Panc1 (cell line): ENCODE results near the gene HSD17B11. TPM values are rescaled to one million over a fixed set of nuclear protein-coding genes. Genes with fewer than 3 reads are reported as not detected.
"Not testable (repeated sequence)": the region's sequence is repeated elsewhere in the genome, so short reads cannot be mapped to it uniquely, and the experiment has no call there.

Source experiments
- ATAC-seq: fragments of 200-7000 bp; cut with Tn5 transposase; 2 replicates; pipeline ENCODE4 v1.9.1; 2020; ENCODE audit warnings: mild to moderate bottlenecking, moderate library complexity
- BruUV-seq: library from RNA; stranded (reverse); fragments of 400-500 nt; replicated peaks from 2 replicates; lab custom pipeline; 2021; lab: Mats Ljungman, UMichigan
- CTCF ChIA-PET: fragments of 300-600 bp; sonication (Branson Sonifier 250); formaldehyde crosslinking; loops from one replicate; lab custom pipeline; 2022; ENCODE audit warnings: antibody characterized with exemption; lab: Charles Lee
- POLR2A ChIA-PET: fragments of 300-600 bp; sonication (Branson Sonifier 250); formaldehyde crosslinking; loops from one replicate; lab custom pipeline; 2022; ENCODE audit warnings: antibody characterized with exemption; lab: Charles Lee
- DNase-seq: peaks from one replicate; pipeline ENCODE4 v3.0.0-alpha.2; 2010; ENCODE audit warnings: low read depth, low spot score
- H3K27ac ChIP-seq: 2 replicates; pipeline ENCODE4 v1.5.1; 2011; ENCODE audit warnings: mild to moderate bottlenecking, low read length, inconsistent platforms
- H3K27me3 ChIP-seq: fragments of 200-500 bp; sonication (Bioruptor generic); 2 replicates; pipeline ENCODE4 v1.6.0; 2014; ENCODE audit warnings: low read length, inconsistent platforms; ENCODE audit not compliant: control insufficient read depth, insufficient read depth
- H3K36me3 ChIP-seq: fragments of 200-500 bp; sonication (Bioruptor generic); 2 replicates; pipeline ENCODE4 v1.5.1; 2014; ENCODE audit warnings: inconsistent platforms, mild to moderate bottlenecking, low read length, moderate library complexity; ENCODE audit not compliant: control insufficient read depth, insufficient read depth
- H3K4me1 ChIP-seq: 2 replicates; pipeline ENCODE4 v1.5.1; 2011; ENCODE audit warnings: inconsistent platforms, mild to moderate bottlenecking, low read length, moderate library complexity; ENCODE audit not compliant: control insufficient read depth, insufficient read depth
- H3K4me3 ChIP-seq, 2 experiments: 2 replicates each; pipeline ENCODE4 v1.5.1; 2011 to 2012; ENCODE audit warnings: low read depth in 2 of 2, low read length in 2 of 2, mild to moderate bottlenecking in 2 of 2, inconsistent platforms in 1 of 2, moderate library complexity in 1 of 2
- H3K9me3 ChIP-seq: fragments of 200-500 bp; sonication (Bioruptor generic); 2 replicates; pipeline ENCODE4 v1.5.1; 2014; ENCODE audit warnings: low read depth, mild to moderate bottlenecking, inconsistent platforms, low read length, moderate library complexity; ENCODE audit not compliant: control insufficient read depth, insufficient read depth
- CTCF ChIP-seq: fragments of 450-650 bp; IDR thresholded peaks from 2 replicates; pipeline ENCODE4 v1.5.1; 2017; ENCODE audit warnings: mild to moderate bottlenecking
- POLR2AphosphoS5 ChIP-seq: IDR thresholded peaks from 2 replicates; pipeline ENCODE4 v1.6.1; 2012; ENCODE audit warnings: mild to moderate bottlenecking, low read depth, low read length, moderate library complexity
- SIN3A ChIP-seq: IDR thresholded peaks from 2 replicates; pipeline ENCODE4 v1.6.1; 2012; ENCODE audit warnings: low read depth, mild to moderate bottlenecking, low read length, moderate library complexity, borderline replicate concordance; ENCODE audit not compliant: insufficient read depth
- TCF7L2 ChIP-seq: IDR thresholded peaks from 2 replicates; pipeline ENCODE4 v1.6.1; 2011; ENCODE audit warnings: mild to moderate bottlenecking, low read depth, low read length, inconsistent platforms
- in situ Hi-C: cut with HindIII; loops from 2 replicates; pipeline ENCODE4 v1.10.0; 2016; ENCODE audit warnings: low sequenced_read_pairs, low pct_unique_long_range_greater_than_20kb
- intact Hi-C: fragments of 100-400 bp; cut with micrococcal nuclease; formaldehyde crosslinking; loops from one replicate; pipeline ENCODE4 v1.10.0; 2022; ENCODE audit not compliant: unreplicated experiment
- total RNA-seq: library from RNA; stranded (reverse); gene quantifications from one replicate; pipeline ENCODE4 v1.2.1, GENCODE V29; 2021; ENCODE audit not compliant: unreplicated experiment
- TF ChIP-seq, protein P1 (sequence below), 2 experiments: IDR thresholded peaks; 2 replicates each; pipeline ENCODE4 v1.6.1; 2011 to 2012; ENCODE audit warnings: low read depth in 2 of 2, control low read depth in 1 of 2, low read length in 1 of 2, mild to moderate bottlenecking in 1 of 2, moderate library complexity in 1 of 2; ENCODE audit not compliant: insufficient read depth in 1 of 2

HSD17B11 gene
- total RNA-seq, 1 experiment from 2014 or later = 34.9 TPM

DNA sequence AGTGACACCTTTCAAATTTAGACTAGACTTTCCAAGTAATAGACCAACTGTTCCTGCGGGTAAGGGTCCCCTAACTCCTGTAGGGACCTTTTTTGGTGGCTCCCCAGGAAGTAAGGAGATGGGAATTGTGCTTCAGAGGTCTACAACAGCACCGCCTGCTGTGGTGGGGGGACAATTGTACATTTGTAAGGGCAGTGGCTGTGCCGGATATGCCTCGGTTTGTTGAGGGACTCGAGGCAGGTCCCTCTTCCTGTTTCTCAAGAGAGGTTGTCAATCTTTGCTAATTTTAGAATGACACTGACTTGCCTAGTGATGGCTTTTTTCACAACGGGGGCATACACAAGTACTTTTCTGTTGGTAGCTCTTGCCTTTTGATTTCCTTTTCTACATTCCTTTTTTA, 15.5 kb upstream of the HSD17B11 start:
- no peaks in the 10 kb centered on the region for H3K36me3 ChIP-seq
- ATAC-seq = no peak
- no peak for TF ChIP-seq SIN3A
- no peak for TF ChIP-seq POLR2AphosphoS5
- no peak for TF ChIP-seq TCF7L2
- TF ChIP-seq, protein P1, sequence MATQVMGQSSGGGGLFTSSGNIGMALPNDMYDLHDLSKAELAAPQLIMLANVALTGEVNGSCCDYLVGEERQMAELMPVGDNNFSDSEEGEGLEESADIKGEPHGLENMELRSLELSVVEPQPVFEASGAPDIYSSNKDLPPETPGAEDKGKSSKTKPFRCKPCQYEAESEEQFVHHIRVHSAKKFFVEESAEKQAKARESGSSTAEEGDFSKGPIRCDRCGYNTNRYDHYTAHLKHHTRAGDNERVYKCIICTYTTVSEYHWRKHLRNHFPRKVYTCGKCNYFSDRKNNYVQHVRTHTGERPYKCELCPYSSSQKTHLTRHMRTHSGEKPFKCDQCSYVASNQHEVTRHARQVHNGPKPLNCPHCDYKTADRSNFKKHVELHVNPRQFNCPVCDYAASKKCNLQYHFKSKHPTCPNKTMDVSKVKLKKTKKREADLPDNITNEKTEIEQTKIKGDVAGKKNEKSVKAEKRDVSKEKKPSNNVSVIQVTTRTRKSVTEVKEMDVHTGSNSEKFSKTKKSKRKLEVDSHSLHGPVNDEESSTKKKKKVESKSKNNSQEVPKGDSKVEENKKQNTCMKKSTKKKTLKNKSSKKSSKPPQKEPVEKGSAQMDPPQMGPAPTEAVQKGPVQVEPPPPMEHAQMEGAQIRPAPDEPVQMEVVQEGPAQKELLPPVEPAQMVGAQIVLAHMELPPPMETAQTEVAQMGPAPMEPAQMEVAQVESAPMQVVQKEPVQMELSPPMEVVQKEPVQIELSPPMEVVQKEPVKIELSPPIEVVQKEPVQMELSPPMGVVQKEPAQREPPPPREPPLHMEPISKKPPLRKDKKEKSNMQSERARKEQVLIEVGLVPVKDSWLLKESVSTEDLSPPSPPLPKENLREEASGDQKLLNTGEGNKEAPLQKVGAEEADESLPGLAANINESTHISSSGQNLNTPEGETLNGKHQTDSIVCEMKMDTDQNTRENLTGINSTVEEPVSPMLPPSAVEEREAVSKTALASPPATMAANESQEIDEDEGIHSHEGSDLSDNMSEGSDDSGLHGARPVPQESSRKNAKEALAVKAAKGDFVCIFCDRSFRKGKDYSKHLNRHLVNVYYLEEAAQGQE (IDR thresholded peaks at IDR 0.05; ENCODE audit: insufficient read depth in 1 of 2, low read depth in 2 of 2, low read length in 1 of 2) = no peak
- TF ChIP-seq CTCF = no peak
- BruUV-seq = no TSS peak
- in situ Hi-C loops = no loop called here
- H3K4me1 ChIP-seq = peaks cover 3% of the 10 kb centered on the region; the same call in 1 of the 2 replicates
- CTCF ChIA-PET = no interaction called here
- POLR2A ChIA-PET = no interaction called here
- no peak overlapping the region for H3K27ac ChIP-seq
- H3K27me3 ChIP-seq = no peaks in the 10 kb centered on the region
- intact Hi-C loops = no loop called here
- no peak overlapping the region for H3K4me3 ChIP-seq
- no peak for DNase-seq
- H3K9me3 ChIP-seq = no peaks in the 10 kb centered on the region

GRCh38 chr4:87405211-87405820, 14.3 kb upstream of the HSD17B11 start:
- ChIA-PET CTCF (no interaction called here), POLR2A (no interaction called here)
- Histone ChIP-seq H3K9me3 (no peaks in the 10 kb centered on the region), H3K27me3 (no peaks in the 10 kb centered on the region), H3K4me1 (peaks cover 3% of the 10 kb centered on the region; the same call in 1 of the 2 replicates), H3K36me3 (no peaks in the 10 kb centered on the region), H3K4me3 (no peak overlapping the region), H3K27ac (no peak overlapping the region)
- no peak for DNase-seq
- intact Hi-C loops (no loop called here), in situ Hi-C loops (no loop called here)
- no peak for ATAC-seq
- TF ChIP-seq CTCF = no peak
- TF ChIP-seq POLR2AphosphoS5 = no peak
- no peak for TF ChIP-seq SIN3A
- TF ChIP-seq, protein P1 (IDR thresholded peaks at IDR 0.05; ENCODE audit: insufficient read depth in 1 of 2, low read depth in 2 of 2, low read length in 1 of 2) = no peak
- TF ChIP-seq TCF7L2 = no peak
- BruUV-seq = no TSS peak

DNA sequence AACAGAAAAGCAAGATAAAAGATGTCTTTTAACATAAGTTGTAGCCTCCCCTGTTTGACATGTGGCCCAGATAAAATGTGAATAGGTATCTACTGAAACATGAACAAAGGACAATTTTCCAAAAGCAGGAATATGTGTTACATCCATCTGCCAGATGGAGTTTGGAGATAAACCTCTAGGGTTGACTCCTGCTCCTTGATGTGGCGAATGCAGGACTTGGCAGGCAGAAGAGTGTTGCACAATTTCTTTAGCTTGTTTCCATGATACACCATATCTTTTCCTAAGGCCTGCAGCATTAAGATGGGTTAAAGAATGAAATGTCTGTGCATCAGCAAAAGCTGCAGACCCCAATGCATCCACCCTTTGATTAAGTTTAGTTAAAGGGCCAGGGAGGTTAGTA, 12.7 kb upstream of the HSD17B11 start:
- H3K9me3 ChIP-seq, in situ Hi-C loops, ATAC-seq, H3K36me3 ChIP-seq, CTCF ChIA-PET, H3K27ac ChIP-seq, DNase-seq, intact Hi-C loops, POLR2A ChIA-PET, H3K4me1 ChIP-seq, H3K4me3 ChIP-seq, BruUV-seq, H3K27me3 ChIP-seq: not testable (repeated sequence)
